Measurements from ENCODE around the gene APOA4.

The APOA4 gene

GRCh38 chr11:116798368-116798767, 24.7 kb downstream of the APOA4 start:
- no peak for DNase-seq

GRCh38 chr11:116797816-116798215, 25.3 kb downstream of the APOA4 start:
- DNase-seq, result no peak

GRCh38 chr11:116796548-116796947, 26.6 kb downstream of the APOA4 start:
- no peak for DNase-seq

- no peak for DNase-seq
Measured at GRCh38 chr11:116794851-116795250, 28.3 kb downstream of the APOA4 start.

- no peak for DNase-seq
Measured at GRCh38 chr11:116793772-116794097, 29.4 kb downstream of the APOA4 start.

GRCh38 chr11:116792869-116793771, 30.0 kb downstream of the APOA4 start:
- DNase-seq, result no peak

- no peak for DNase-seq
Measured at GRCh38 chr11:116792144-116792868, 30.8 kb downstream of the APOA4 start.

- DNase-seq, result no peak
Measured at GRCh38 chr11:116791813-116792143, 31.3 kb downstream of the APOA4 start, which contains the start of gene APOA5. Gene APOA5, minus strand, starts transcription at chr11:116791879. Its CDS starts 19 bp downstream, at chr11:116791860.

GRCh38 chr11:116791002-116791812, 31.9 kb downstream of the APOA4 start:
- peak; percentile 80 for DNase-seq

- DNase-seq, result no peak
Measured at GRCh38 chr11:116790167-116791001, 32.7 kb downstream of the APOA4 start.

GRCh38 chr11:116788975-116789374, 34.1 kb downstream of the APOA4 start:
- no peak for DNase-seq

- no peak for DNase-seq
Measured at GRCh38 chr11:116788534-116788933, 34.6 kb downstream of the APOA4 start.

- DNase-seq, result peak; percentile 86
Measured at GRCh38 chr11:116787786-116788486, 35.2 kb downstream of the APOA4 start, which contains the start of gene ZPR1. Gene ZPR1, minus strand, starts transcription at chr11:116788023. Its CDS starts 33 bp downstream, at chr11:116787990.

- no peak for DNase-seq
Measured at GRCh38 chr11:116787436-116787785, 35.7 kb downstream of the APOA4 start.

GRCh38 chr11:116786966-116787365, 36.1 kb downstream of the APOA4 start:
- DNase-seq, result no peak

GRCh38 chr11:116786326-116786725, 36.8 kb downstream of the APOA4 start:
- no peak for DNase-seq

- DNase-seq, result no peak
Measured at GRCh38 chr11:116782728-116783127, 40.4 kb downstream of the APOA4 start.

- DNase-seq, result no peak
Measured at GRCh38 chr11:116778556-116778955, 44.5 kb downstream of the APOA4 start.

- no peak for DNase-seq
Measured at GRCh38 chr11:116777056-116777455, 46.0 kb downstream of the APOA4 start.

- DNase-seq, result no peak
Measured at GRCh38 chr11:116776522-116776984, 46.6 kb downstream of the APOA4 start.

- no peak for DNase-seq
Measured at GRCh38 chr11:116775975-116776374, 47.1 kb downstream of the APOA4 start.

GRCh38 chr11:116774661-116775060, 48.4 kb downstream of the APOA4 start:
- no peak for DNase-seq
